H9 (cell line): ENCODE results near the gene PRR7. TPM values are rescaled to one million over a fixed set of nuclear protein-coding genes. Genes with fewer than 3 reads are reported as not detected.

Experiments used
- DNase-seq: peaks from one replicate; pipeline ENCODE4 v3.0.0-alpha.2; 2017
- H2AFZ ChIP-seq: one replicate; pipeline ENCODE4 v1.6.1; 2013; ENCODE audit warnings: mild to moderate bottlenecking, low read length, control low read depth, moderate library complexity
- H2AK5ac ChIP-seq: 2 replicates; pipeline ENCODE4 v1.6.1; 2013; ENCODE audit warnings: low read length, control low read depth, mixed read lengths; ENCODE audit not compliant: insufficient read length
- H2BK120ac ChIP-seq: one replicate; pipeline ENCODE4 v1.6.1; 2013; ENCODE audit warnings: low read depth, mild to moderate bottlenecking, low read length, control low read depth, inconsistent platforms; ENCODE audit not compliant: poor library complexity, severe bottlenecking
- H2BK12ac ChIP-seq: 2 replicates; pipeline ENCODE4 v1.6.1; 2013; ENCODE audit warnings: low read length, control low read depth, mixed read lengths, low read depth; ENCODE audit not compliant: insufficient read length
- H2BK15ac ChIP-seq: 2 replicates; pipeline ENCODE4 v1.6.1; 2013; ENCODE audit warnings: low read depth, low read length, control low read depth
- H2BK20ac ChIP-seq: one replicate; pipeline ENCODE4 v1.6.1; 2013; ENCODE audit warnings: low read depth, mild to moderate bottlenecking, low read length, control low read depth, inconsistent platforms; ENCODE audit not compliant: poor library complexity, severe bottlenecking
- H2BK5ac ChIP-seq: 2 replicates; pipeline ENCODE4 v1.6.1; 2013; ENCODE audit warnings: low read length, control low read depth, mixed read lengths; ENCODE audit not compliant: insufficient read length
- H3K14ac ChIP-seq: 2 replicates; pipeline ENCODE4 v1.6.1; 2013; ENCODE audit warnings: low read length, control low read depth; ENCODE audit not compliant: insufficient read depth
- H3K18ac ChIP-seq: 2 replicates; pipeline ENCODE4 v1.6.1; 2013; ENCODE audit warnings: low read depth, mild to moderate bottlenecking, mixed read lengths, low read length, control low read depth; ENCODE audit not compliant: insufficient read length
- H3K23ac ChIP-seq: 2 replicates; pipeline ENCODE4 v1.6.1; 2013; ENCODE audit warnings: low read length, control low read depth, mixed read lengths, low read depth; ENCODE audit not compliant: insufficient read length
- H3K23me2 ChIP-seq: 2 replicates; pipeline ENCODE4 v1.6.1; 2013; ENCODE audit warnings: low read depth, mild to moderate bottlenecking, mixed read lengths, low read length, control low read depth; ENCODE audit not compliant: insufficient read length, poor library complexity, severe bottlenecking
- H3K27ac ChIP-seq: 2 replicates; pipeline ENCODE4 v1.5.1; 2013; ENCODE audit warnings: low read length, control low read depth, mixed read lengths, low read depth; ENCODE audit not compliant: insufficient read length
- H3K27me3 ChIP-seq: 2 replicates; pipeline ENCODE4 v1.6.1; 2013; ENCODE audit warnings: low read length, control low read depth, inconsistent platforms; ENCODE audit not compliant: insufficient read depth
- H3K4ac ChIP-seq: 2 replicates; pipeline ENCODE4 v1.6.1; 2013; ENCODE audit warnings: low read depth, mild to moderate bottlenecking, control low read depth, inconsistent platforms, low read length, moderate library complexity
- H3K4me1 ChIP-seq: 2 replicates; pipeline ENCODE4 v1.6.1; 2013; ENCODE audit warnings: low read length, control low read depth, inconsistent platforms; ENCODE audit not compliant: insufficient read depth
- H3K4me2 ChIP-seq: 2 replicates; pipeline ENCODE4 v1.6.1; 2013; ENCODE audit warnings: low read length, control low read depth, mixed read lengths; ENCODE audit not compliant: insufficient read length, insufficient read depth
- H3K56ac ChIP-seq: 2 replicates; pipeline ENCODE4 v1.6.1; 2013; ENCODE audit warnings: low read depth, mild to moderate bottlenecking, mixed read lengths, low read length, control low read depth; ENCODE audit not compliant: insufficient read length
- H3K79me1 ChIP-seq: 2 replicates; pipeline ENCODE4 v1.6.1; 2013; ENCODE audit warnings: low read depth, mild to moderate bottlenecking, moderate library complexity, low read length, control low read depth, inconsistent platforms; ENCODE audit not compliant: insufficient read depth, poor library complexity, severe bottlenecking
- H3K79me2 ChIP-seq: 2 replicates; pipeline ENCODE4 v1.6.1; 2013; ENCODE audit warnings: low read length, control low read depth, inconsistent platforms; ENCODE audit not compliant: insufficient read depth
- H3K9ac ChIP-seq: 2 replicates; pipeline ENCODE4 v1.6.1; 2013; ENCODE audit warnings: low read length, control low read depth, mixed read lengths; ENCODE audit not compliant: insufficient read length; ENCODE audit errors: extremely low read depth
- H3K9me3 ChIP-seq: one replicate; pipeline ENCODE4 v1.6.1; 2013; ENCODE audit warnings: low read depth, low read length, inconsistent platforms; ENCODE audit not compliant: control insufficient read depth
- H3T11ph ChIP-seq: one replicate; pipeline ENCODE4 v1.6.1; 2013; ENCODE audit warnings: mild to moderate bottlenecking, low read length, control low read depth, inconsistent platforms
- H4K20me1 ChIP-seq: one replicate; pipeline ENCODE4 v1.6.1; 2013; ENCODE audit not compliant: control insufficient read depth, insufficient read length, insufficient read depth
- H4K5ac ChIP-seq: 2 replicates; pipeline ENCODE4 v1.6.1; 2013; ENCODE audit warnings: low read depth, mild to moderate bottlenecking, mixed read lengths, low read length, control low read depth; ENCODE audit not compliant: insufficient read length
- H4K8ac ChIP-seq: replicated peaks from 2 replicates; pipeline ENCODE4 v1.6.1; 2013; ENCODE audit warnings: low read length, control low read depth, mixed read lengths, low read depth; ENCODE audit not compliant: insufficient read length
- H4K91ac ChIP-seq: 2 replicates; pipeline ENCODE4 v1.6.1; 2013; ENCODE audit warnings: low read depth, mild to moderate bottlenecking, moderate library complexity, mixed read lengths, low read length, control low read depth; ENCODE audit not compliant: insufficient read length
- H3K27ac Mint-ChIP-seq, 3 experiments: 2 replicates in 2 of 3; 3 replicates in 1 of 3; pipeline ENCODE4 v1.8.0; 2020 to 2021; ENCODE audit warnings: mixed read lengths in 3 of 3, mild to moderate bottlenecking in 1 of 3, moderate library complexity in 1 of 3
- H3K27me3 Mint-ChIP-seq: 2 replicates; pipeline ENCODE4 v1.8.0; 2021; ENCODE audit warnings: low read depth, mild to moderate bottlenecking, moderate library complexity, mixed read lengths
- H3K36me3 Mint-ChIP-seq, 3 experiments: 2 replicates in 2 of 3; 3 replicates in 1 of 3; pipeline ENCODE4 v1.8.0; 2020 to 2021; ENCODE audit warnings: low read depth in 3 of 3, mixed read lengths in 3 of 3; ENCODE audit not compliant: insufficient read depth in 1 of 3
- H3K4me1 Mint-ChIP-seq, 2 experiments: 2 replicates each; pipeline ENCODE4 v1.8.0; 2020; ENCODE audit warnings: mixed read lengths in 2 of 2
- H3K4me3 Mint-ChIP-seq, 2 experiments: 2 replicates in 1 of 2; 3 replicates in 1 of 2; pipeline ENCODE4 v1.8.0; 2020 to 2021; ENCODE audit warnings: mild to moderate bottlenecking in 2 of 2, mixed read lengths in 2 of 2, moderate library complexity in 1 of 2
- H3K9me3 Mint-ChIP-seq, 2 experiments: 2 replicates in 1 of 2; 3 replicates in 1 of 2; pipeline ENCODE4 v1.8.0; 2020; ENCODE audit warnings: mild to moderate bottlenecking in 2 of 2, mixed read lengths in 2 of 2, moderate library complexity in 1 of 2
- WGBS: extraction: QIAGEN DNeasy Blood & Tissue Kit; methylation state at CpG from one replicate; pipeline ENCODE4 v1.1.7; 2013; ENCODE audit warnings: missing lambda C conversion rate, low lambda C conversion rate, mixed read lengths; ENCODE audit not compliant: insufficient read length; ENCODE audit errors: extremely low coverage; 5-methylcytosine and 5-hydroxymethylcytosine counted together
- total RNA-seq: library from RNA; stranded (reverse); gene quantifications from 2 replicates; pipeline ENCODE4 v1.2.1, GENCODE V29; 2021
- TF ChIP-seq, protein P1 (sequence below): fragments of 200-600 bp; sonication (generic); conservative IDR thresholded peaks from 3 replicates; pipeline ENCODE4 v1.8.0; 2021; ENCODE audit warnings: antibody characterized with exemption, mild to moderate bottlenecking

Gene PRR7
- total RNA-seq, 1 experiment from 2014 or later, result 9.6 TPM

DNA sequence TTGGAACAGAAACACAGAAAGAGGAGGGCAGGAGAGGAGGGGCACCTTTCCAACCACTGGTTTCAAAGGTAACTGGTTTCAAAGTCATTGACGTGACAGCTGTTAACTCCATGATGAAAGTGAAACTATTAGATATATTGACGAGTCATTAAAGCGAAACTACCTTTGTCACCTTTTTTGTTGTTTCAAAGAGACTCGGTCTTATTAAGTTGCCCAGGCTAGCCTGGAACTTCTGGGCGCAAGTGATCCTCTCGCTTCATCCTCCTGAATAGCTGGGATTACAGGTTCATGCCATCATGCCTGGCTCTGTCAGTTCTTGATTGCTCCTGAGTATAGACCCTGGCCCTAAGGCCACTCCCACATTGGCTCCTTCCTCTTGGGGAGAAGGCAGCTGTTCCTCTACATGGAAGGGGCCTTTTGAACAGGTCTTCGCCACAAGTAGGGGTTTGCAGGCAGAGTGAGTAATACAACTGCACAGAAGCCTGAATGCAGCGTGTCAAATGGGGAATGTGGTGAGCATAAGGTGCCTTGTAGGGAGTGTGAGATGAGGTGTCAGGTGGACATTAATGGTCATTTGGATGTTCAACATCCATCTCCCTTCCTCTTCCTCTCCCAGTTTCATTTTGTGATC, 33.9 kb upstream of the PRR7 start:
- H3K23ac ChIP-seq, result no peak overlapping the region
- no peak overlapping the region for H2BK5ac ChIP-seq
- H4K20me1 ChIP-seq, result no peaks in the 10 kb centered on the region
- H3K79me1 ChIP-seq, result no peaks in the 10 kb centered on the region
- peaks cover 0 to 2% of the 10 kb centered on the region in 2 experiments; a peak in 1 of 4 replicates for H3K4me1 Mint-ChIP-seq
- no CpG with 5 or more reads among the region's 8 CpGs for WGBS
- H3K4me2 ChIP-seq, result no peak overlapping the region
- no peak overlapping the region for H2AFZ ChIP-seq
- H3K18ac ChIP-seq, result no peak overlapping the region
- H3K56ac ChIP-seq, result no peak overlapping the region
- peaks cover 73% of the 10 kb centered on the region for H3K27me3 Mint-ChIP-seq
- H3K4me3 Mint-ChIP-seq, result no peak overlapping the region
- no peak overlapping the region for H2BK120ac ChIP-seq
- no peak overlapping the region for H3T11ph ChIP-seq
- TF ChIP-seq, protein P1, sequence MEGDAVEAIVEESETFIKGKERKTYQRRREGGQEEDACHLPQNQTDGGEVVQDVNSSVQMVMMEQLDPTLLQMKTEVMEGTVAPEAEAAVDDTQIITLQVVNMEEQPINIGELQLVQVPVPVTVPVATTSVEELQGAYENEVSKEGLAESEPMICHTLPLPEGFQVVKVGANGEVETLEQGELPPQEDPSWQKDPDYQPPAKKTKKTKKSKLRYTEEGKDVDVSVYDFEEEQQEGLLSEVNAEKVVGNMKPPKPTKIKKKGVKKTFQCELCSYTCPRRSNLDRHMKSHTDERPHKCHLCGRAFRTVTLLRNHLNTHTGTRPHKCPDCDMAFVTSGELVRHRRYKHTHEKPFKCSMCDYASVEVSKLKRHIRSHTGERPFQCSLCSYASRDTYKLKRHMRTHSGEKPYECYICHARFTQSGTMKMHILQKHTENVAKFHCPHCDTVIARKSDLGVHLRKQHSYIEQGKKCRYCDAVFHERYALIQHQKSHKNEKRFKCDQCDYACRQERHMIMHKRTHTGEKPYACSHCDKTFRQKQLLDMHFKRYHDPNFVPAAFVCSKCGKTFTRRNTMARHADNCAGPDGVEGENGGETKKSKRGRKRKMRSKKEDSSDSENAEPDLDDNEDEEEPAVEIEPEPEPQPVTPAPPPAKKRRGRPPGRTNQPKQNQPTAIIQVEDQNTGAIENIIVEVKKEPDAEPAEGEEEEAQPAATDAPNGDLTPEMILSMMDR, result no peak
- H2BK12ac ChIP-seq, result no peak overlapping the region
- no peak for DNase-seq
- no peaks in the 10 kb centered on the region for H3K23me2 ChIP-seq
- no peak overlapping the region for H2BK20ac ChIP-seq
- no peaks in the 10 kb centered on the region for H3K36me3 Mint-ChIP-seq
- no peak overlapping the region for H3K27ac Mint-ChIP-seq
- H2AK5ac ChIP-seq, result no peak overlapping the region
- H4K91ac ChIP-seq, result no peak overlapping the region
- no peaks in the 10 kb centered on the region for H3K27me3 ChIP-seq
- H4K8ac ChIP-seq, result no peak overlapping the region
- H3K4me1 ChIP-seq, result no peaks in the 10 kb centered on the region
- no peak overlapping the region for H2BK15ac ChIP-seq
- H4K5ac ChIP-seq, result no peak overlapping the region
- no peak overlapping the region; the same call in 1 of the 2 replicates for H3K14ac ChIP-seq
- H3K79me2 ChIP-seq, result no peaks in the 10 kb centered on the region
- no peaks in the 10 kb centered on the region for H3K9me3 ChIP-seq
- H3K9ac ChIP-seq, result no peak overlapping the region
- no peak overlapping the region for H3K4ac ChIP-seq
- H3K9me3 Mint-ChIP-seq, result no peaks in the 10 kb centered on the region; a peak in 1 of 5 replicates
- H3K27ac ChIP-seq, result no peak overlapping the region
